Liver (tissue), 3 donors: ENCODE results near the gene AUNIP.

Experiments used
- RXRA ChIP-seq, 2 donors: IDR thresholded peaks; 2 replicates each; pipeline ENCODE4 v1.6.1; 2017 to 2018; ENCODE audit warnings: antibody characterized with exemption in 2 of 2, mild to moderate bottlenecking in 1 of 2
- SP1 ChIP-seq: IDR thresholded peaks from 2 replicates; pipeline ENCODE4 v1.6.1; 2018; ENCODE audit warnings: antibody characterized with exemption, mild to moderate bottlenecking
- TAF1 ChIP-seq: conservative IDR thresholded peaks from 2 replicates; pipeline ENCODE4 v1.6.1; 2016; ENCODE audit warnings: antibody characterized with exemption, mild to moderate bottlenecking
- TF ChIP-seq, protein P1 (sequence below): IDR thresholded peaks from 2 replicates; pipeline ENCODE4 v1.6.1; 2016; ENCODE audit warnings: antibody characterized with exemption
- TF ChIP-seq, protein P2 (sequence below): fragments of 150-350 bp; IDR thresholded peaks from 2 replicates; pipeline ENCODE4 v1.5.1; 2017; ENCODE audit warnings: improper control_type of control experiment, low read depth, low read length; ENCODE audit not compliant: missing input control
- TF ChIP-seq, protein P3 (sequence below): IDR thresholded peaks from 2 replicates; pipeline ENCODE4 v1.6.1; 2016; ENCODE audit warnings: antibody characterized with exemption, mild to moderate bottlenecking
- donor health status: healthy.
- donor health status: healthy.

DNA sequence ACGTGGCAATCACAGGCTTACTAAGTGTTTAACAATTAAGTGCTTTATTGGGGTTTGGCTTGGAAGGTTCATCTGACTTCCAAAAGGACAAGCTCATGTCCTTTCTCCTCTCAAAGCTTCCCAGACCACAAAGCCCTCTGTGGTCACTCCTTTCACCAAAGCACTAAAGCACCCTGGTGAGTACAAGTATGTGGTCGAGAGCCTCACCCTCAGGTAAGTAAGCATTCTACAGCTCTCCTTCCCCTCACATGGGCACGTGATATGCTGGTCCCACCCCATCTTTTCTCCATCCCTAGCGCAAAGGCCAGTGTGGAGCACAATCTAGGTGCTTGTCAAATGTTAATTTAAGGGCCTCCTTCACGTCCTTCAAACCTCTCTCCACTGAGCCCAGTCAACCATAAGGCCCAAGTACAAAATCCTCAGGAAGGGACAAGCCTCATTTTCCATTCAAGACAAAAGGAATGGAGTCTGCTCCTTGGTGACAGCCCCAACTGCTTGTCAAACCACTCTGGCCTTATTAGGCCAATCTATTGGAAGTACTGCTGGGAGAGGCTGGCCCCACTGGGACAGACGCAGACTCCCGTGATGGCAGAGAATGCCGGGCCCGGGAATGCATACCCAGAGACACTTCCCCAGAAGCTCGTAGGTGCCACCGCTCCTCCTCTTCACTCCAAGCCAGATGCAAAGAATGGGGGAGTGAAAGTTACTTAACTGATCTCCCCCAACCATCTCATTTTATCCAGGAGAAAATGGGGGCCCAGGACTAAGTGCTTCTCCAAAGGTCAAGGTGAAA lies 39.2 kb upstream of the AUNIP start:
- no peak for TF ChIP-seq RXRA (IDR thresholded peaks at IDR 0.05)
- TF ChIP-seq, protein P1, sequence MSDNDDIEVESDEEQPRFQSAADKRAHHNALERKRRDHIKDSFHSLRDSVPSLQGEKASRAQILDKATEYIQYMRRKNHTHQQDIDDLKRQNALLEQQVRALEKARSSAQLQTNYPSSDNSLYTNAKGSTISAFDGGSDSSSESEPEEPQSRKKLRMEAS, result no peak
- no peak for TF ChIP-seq SP1
- TF ChIP-seq, protein P2, sequence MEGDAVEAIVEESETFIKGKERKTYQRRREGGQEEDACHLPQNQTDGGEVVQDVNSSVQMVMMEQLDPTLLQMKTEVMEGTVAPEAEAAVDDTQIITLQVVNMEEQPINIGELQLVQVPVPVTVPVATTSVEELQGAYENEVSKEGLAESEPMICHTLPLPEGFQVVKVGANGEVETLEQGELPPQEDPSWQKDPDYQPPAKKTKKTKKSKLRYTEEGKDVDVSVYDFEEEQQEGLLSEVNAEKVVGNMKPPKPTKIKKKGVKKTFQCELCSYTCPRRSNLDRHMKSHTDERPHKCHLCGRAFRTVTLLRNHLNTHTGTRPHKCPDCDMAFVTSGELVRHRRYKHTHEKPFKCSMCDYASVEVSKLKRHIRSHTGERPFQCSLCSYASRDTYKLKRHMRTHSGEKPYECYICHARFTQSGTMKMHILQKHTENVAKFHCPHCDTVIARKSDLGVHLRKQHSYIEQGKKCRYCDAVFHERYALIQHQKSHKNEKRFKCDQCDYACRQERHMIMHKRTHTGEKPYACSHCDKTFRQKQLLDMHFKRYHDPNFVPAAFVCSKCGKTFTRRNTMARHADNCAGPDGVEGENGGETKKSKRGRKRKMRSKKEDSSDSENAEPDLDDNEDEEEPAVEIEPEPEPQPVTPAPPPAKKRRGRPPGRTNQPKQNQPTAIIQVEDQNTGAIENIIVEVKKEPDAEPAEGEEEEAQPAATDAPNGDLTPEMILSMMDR, result no peak
- no peak for TF ChIP-seq TAF1
- TF ChIP-seq, protein P3, sequence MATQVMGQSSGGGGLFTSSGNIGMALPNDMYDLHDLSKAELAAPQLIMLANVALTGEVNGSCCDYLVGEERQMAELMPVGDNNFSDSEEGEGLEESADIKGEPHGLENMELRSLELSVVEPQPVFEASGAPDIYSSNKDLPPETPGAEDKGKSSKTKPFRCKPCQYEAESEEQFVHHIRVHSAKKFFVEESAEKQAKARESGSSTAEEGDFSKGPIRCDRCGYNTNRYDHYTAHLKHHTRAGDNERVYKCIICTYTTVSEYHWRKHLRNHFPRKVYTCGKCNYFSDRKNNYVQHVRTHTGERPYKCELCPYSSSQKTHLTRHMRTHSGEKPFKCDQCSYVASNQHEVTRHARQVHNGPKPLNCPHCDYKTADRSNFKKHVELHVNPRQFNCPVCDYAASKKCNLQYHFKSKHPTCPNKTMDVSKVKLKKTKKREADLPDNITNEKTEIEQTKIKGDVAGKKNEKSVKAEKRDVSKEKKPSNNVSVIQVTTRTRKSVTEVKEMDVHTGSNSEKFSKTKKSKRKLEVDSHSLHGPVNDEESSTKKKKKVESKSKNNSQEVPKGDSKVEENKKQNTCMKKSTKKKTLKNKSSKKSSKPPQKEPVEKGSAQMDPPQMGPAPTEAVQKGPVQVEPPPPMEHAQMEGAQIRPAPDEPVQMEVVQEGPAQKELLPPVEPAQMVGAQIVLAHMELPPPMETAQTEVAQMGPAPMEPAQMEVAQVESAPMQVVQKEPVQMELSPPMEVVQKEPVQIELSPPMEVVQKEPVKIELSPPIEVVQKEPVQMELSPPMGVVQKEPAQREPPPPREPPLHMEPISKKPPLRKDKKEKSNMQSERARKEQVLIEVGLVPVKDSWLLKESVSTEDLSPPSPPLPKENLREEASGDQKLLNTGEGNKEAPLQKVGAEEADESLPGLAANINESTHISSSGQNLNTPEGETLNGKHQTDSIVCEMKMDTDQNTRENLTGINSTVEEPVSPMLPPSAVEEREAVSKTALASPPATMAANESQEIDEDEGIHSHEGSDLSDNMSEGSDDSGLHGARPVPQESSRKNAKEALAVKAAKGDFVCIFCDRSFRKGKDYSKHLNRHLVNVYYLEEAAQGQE, result no peak
